Small intestine (tissue), 7 donors: ENCODE data around the gene ZSCAN1. TPM values are rescaled to one million over a fixed set of nuclear protein-coding genes. Genes with fewer than 3 reads are reported as not detected.
A peak's percentile ranks its signal among the peaks of the same experiment; 100 is the strongest.

Experiments used
- DNase-seq, 2 donors: peaks; one replicate each; pipeline versions ENCODE4 v3.0.0 to v3.0.0-alpha.2; 2013
- FAIRE-seq: peaks from 2 replicates; lab custom pipeline; 2012; peaks lifted over from hg19 to GRCh38; lab: Jason Lieb, UNC
- H3K27ac ChIP-seq, 3 donors: one replicate each; pipeline ENCODE4 v1.5.1; 2013; ENCODE audit warnings: low read length in 2 of 3, mild to moderate bottlenecking in 2 of 3, control low read depth in 1 of 3, inconsistent platforms in 1 of 3, low read depth in 1 of 3, moderate library complexity in 1 of 3
- H3K27me3 ChIP-seq, 3 donors: one replicate each; pipeline ENCODE4 v1.6.1; 2013; ENCODE audit warnings: low read length in 3 of 3, inconsistent platforms in 1 of 3; ENCODE audit not compliant: control insufficient read depth in 3 of 3, insufficient read depth in 3 of 3
- H3K36me3 ChIP-seq, 3 donors: one replicate each; pipeline ENCODE4 v1.6.1; 2013; ENCODE audit warnings: low read length in 3 of 3, inconsistent platforms in 1 of 3, low read depth in 1 of 3, mild to moderate bottlenecking in 1 of 3, moderate library complexity in 1 of 3; ENCODE audit not compliant: control insufficient read depth in 3 of 3, insufficient read depth in 2 of 3
- H3K4me1 ChIP-seq, 3 donors: one replicate each; pipeline ENCODE4 v1.6.1; 2013; ENCODE audit warnings: low read length in 2 of 3, inconsistent platforms in 1 of 3, low read depth in 1 of 3, mild to moderate bottlenecking in 1 of 3, moderate library complexity in 1 of 3; ENCODE audit not compliant: control insufficient read depth in 3 of 3, insufficient read depth in 2 of 3
- H3K4me3 ChIP-seq, 3 donors: one replicate each; pipeline ENCODE4 v1.5.1; 2013; ENCODE audit warnings: low read length in 3 of 3, control low read depth in 1 of 3, inconsistent platforms in 1 of 3, low read depth in 1 of 3, mild to moderate bottlenecking in 1 of 3, moderate library complexity in 1 of 3
- H3K9me3 ChIP-seq, 2 donors: one replicate each; pipeline ENCODE4 v1.6.1; 2013; ENCODE audit warnings: low read depth in 1 of 2, low read length in 1 of 2; ENCODE audit not compliant: control insufficient read depth in 2 of 2, insufficient read depth in 1 of 2
- WGBS, 3 donors: extraction: QIAGEN DNeasy Blood & Tissue Kit; methylation state at CpG; one replicate each; pipeline ENCODE4 v1.1.7; 2013; 5-methylcytosine and 5-hydroxymethylcytosine counted together
- polyA plus RNA-seq, 4 donors: library from polyadenylated mRNA; stranded (reverse) in 3 of 4; unstranded in 1 of 4; fragments of 200-250 nt in 3 of 4; fragments of 120-200 nt in 1 of 4; gene quantifications; one replicate each; pipeline versions ENCODE4 v1.2.1 to v1.2.3, GENCODE V29; 2013
- donor health status: healthy with polysubstance abuse.
- donor health status: control.
- donor health status: control.
- donor health status: Bipolar disorder and iron deficiency.
- donor health status: healthy.

The ZSCAN1 gene
- polyA plus RNA-seq, 4 donors: 0.21 to 0.38 TPM; not detected in 2

DNA sequence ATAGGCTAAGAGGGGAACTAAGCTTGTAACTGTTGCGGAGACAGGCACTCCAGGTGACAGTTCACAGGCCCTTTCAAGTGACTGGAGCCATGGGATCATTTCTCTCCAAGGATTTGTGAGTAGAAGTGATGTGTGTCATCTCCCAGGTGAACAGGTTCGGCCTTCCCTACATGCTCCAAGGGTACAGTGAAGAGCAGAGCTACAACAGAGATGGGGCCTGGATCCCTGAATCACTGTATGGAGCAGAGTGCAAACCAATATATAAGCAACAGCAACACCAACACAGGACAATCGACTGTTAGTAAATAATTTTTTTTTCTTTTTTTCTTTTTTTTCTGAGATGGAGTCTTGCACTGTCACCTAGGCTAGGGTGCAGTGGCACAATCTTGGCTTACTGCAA lies 49.2 kb downstream of the ZSCAN1 start:
- Histone ChIP-seq H3K4me3 (no peak overlapping the region), H3K9me3 (peaks cover 4 to 93% of the 10 kb centered on the region in 2 donors), H3K4me1 (no peaks in the 10 kb centered on the region), H3K27ac (no peak overlapping the region), H3K36me3 (peaks cover 0 to 45% (median 4%) of the 10 kb centered on the region in 3 donors), H3K27me3 (no peaks in the 10 kb centered on the region)
- DNase-seq: no peak
- WGBS, 3 donors: 94 to 97% (median 97%) methylated on average over 3 of the region's 3 CpGs
- no peak for FAIRE-seq

GRCh38 chr19:58084596-58085347 lies 50.9 kb downstream of the ZSCAN1 start:
- DNase-seq (no peak), FAIRE-seq (no peak)
- Histone ChIP-seq H3K9me3 (peaks cover 6 to 94% of the 10 kb centered on the region in 2 donors), H3K27me3 (no peaks in the 10 kb centered on the region), H3K4me1 (no peaks in the 10 kb centered on the region), H3K4me3 (no peak overlapping the region), H3K27ac (no peak overlapping the region), H3K36me3 (peaks cover 0 to 55% (median 4%) of the 10 kb centered on the region in 3 donors)
- WGBS, 3 donors: 97 to 98% (median 97%) methylated on average over 55 to 69 of the region's 69 CpGs

- Histone ChIP-seq H3K9me3 (peaks cover 7 to 94% of the 10 kb centered on the region in 2 donors), H3K36me3 (peaks cover 0 to 61% (median 4%) of the 10 kb centered on the region in 3 donors), H3K4me1 (no peaks in the 10 kb centered on the region), H3K4me3 (no peak overlapping the region), H3K27me3 (no peaks in the 10 kb centered on the region), H3K27ac (no peak overlapping the region)
- FAIRE-seq: no peak
- no peak for DNase-seq
- WGBS, 3 donors: 92 to 97% (median 95%) methylated on average over 27 to 29 of the region's 29 CpGs
Observed at GRCh38 chr19:58085348-58085875, 51.6 kb downstream of the ZSCAN1 start.

- H3K9me3 ChIP-seq: peaks cover 9 to 95% of the 10 kb centered on the region in 2 donors
- H3K27me3 ChIP-seq: no peaks in the 10 kb centered on the region
Observed at GRCh38 chr19:58086825-58087710, 53.2 kb downstream of the ZSCAN1 start.

DNA sequence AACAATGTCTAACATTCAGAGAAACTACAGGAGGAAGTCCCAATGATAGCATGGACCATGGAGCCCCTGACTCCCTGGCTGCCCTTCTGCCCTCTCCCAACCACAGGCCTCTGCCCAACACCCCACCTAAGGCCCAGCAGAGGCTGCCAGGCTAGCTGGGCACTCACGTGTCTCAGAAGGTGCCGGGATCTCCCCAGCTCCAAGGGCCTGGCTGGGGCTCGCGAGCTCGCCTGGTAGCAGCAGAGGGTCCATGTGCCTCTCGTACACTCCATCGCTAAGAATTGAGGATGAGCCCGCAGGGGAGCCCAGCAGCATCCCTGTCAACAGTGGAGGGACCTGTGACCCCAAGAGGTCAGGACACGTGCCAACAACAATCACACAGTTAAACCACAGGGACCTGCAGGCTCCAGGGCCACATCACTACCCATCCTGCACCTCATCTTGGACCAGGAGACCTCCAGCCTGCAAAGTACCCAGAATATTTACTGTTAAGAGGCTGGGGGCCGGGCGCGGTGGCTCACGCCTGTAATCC lies 54.8 kb downstream of the ZSCAN1 start:
- FAIRE-seq: no peak

More at GRCh38 chr19:58086825-58087710, 53.2 kb downstream of the ZSCAN1 start:
- Histone ChIP-seq H3K4me1 (no peaks in the 10 kb centered on the region), H3K36me3 (peaks cover 0 to 67% (median 4%) of the 10 kb centered on the region in 3 donors), H3K27ac (no peak overlapping the region), H3K4me3 (no peak overlapping the region)
- DNase-seq (no peak), FAIRE-seq (no peak)
- WGBS, 3 donors: 94 to 96% (median 95%) methylated on average over 20 to 23 of the region's 23 CpGs

GRCh38 chr19:58089846-58090245 lies 56.0 kb downstream of the ZSCAN1 start:
- no peaks in the 10 kb centered on the region for H3K4me1 ChIP-seq
- WGBS, 3 donors: 95 to 97% (median 95%) methylated on average over 16 of the region's 16 CpGs
- peaks cover 0 to 63% (median 0%) of the 10 kb centered on the region in 3 donors for H3K36me3 ChIP-seq

More for the DNA sequence above, 54.8 kb downstream of the ZSCAN1 start:
- Histone ChIP-seq H3K4me3 (no peak overlapping the region), H3K27ac (no peak overlapping the region), H3K4me1 (no peaks in the 10 kb centered on the region), H3K27me3 (no peaks in the 10 kb centered on the region), H3K36me3 (peaks cover 0 to 72% (median 4%) of the 10 kb centered on the region in 3 donors), H3K9me3 (peaks cover 11 to 89% of the 10 kb centered on the region in 2 donors)
- WGBS, 3 donors: 97 to 98% (median 98%) methylated on average over 12 to 13 of the region's 13 CpGs
- no peak for DNase-seq

DNA sequence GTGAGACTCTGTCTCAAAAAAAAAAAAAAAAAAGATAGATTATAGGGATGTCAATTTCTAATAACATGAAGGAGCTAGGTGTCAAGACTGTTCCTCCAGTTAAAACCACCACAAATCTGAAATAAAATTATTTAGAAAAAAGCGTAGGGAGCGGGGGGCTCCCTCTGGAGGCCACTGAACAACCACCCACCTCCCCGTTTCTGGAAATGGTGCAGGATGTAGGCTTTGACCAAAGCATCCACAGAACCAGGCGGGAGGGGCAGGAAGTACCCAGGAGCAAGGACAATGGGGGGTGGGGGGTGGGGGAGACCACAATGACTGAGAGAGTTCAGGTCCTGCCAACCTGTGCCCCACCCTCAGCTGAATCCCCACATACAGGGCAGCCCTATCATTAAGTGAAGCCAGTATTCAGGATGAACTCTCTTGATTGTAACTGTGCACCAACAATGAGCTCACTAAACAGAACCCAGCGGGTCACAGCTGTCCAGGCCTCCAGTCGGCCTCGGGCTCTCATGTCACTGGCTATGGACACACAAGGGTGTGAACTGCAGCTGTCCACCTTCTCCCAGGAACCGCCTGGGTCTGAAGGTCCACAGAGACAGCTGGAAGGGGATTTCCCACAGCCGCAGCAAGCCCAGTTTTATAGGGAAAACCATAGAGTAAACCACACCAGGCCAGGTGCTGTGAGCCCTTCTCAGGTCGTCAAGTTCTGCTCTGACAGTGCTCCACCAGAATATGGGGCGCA lies 57.6 kb downstream of the ZSCAN1 start:
- WGBS, 3 donors: 75 to 82% (median 77%) methylated on average over 11 of the region's 11 CpGs
- no peak for FAIRE-seq
- Histone ChIP-seq H3K36me3 (peaks cover 0 to 61% (median 0%) of the 10 kb centered on the region in 3 donors), H3K27me3 (no peaks in the 10 kb centered on the region), H3K4me1 (no peaks in the 10 kb centered on the region), H3K27ac (no peak overlapping the region), H3K4me3 (no peak overlapping the region), H3K9me3 (peaks cover 11 to 89% of the 10 kb centered on the region in 2 donors)
- DNase-seq: peak in 1 of 2 donors; percentile 28

More at GRCh38 chr19:58089846-58090245, 56.0 kb downstream of the ZSCAN1 start:
- DNase-seq: no peak
- no peaks in the 10 kb centered on the region for H3K27me3 ChIP-seq
- FAIRE-seq: no peak
- peaks cover 12 to 89% of the 10 kb centered on the region in 2 donors for H3K9me3 ChIP-seq
- no peak overlapping the region for H3K4me3 ChIP-seq
- H3K27ac ChIP-seq: no peak overlapping the region
